GM12878 (cell line): ENCODE measurements around the gene CHN1.

Source experiments
- CEBPZ ChIP-seq: fragments of 150-350 bp; IDR thresholded peaks from 2 replicates; pipeline ENCODE4 v1.6.1; 2016; ENCODE audit warnings: low read depth, low read length
- NRF1 ChIP-seq: conservative IDR thresholded peaks from 2 replicates; pipeline ENCODE4 v1.6.1; 2011; ENCODE audit warnings: mild to moderate bottlenecking, low read depth, low read length, improper control_type of control experiment
- POLR2A ChIP-seq: IDR thresholded peaks from 2 replicates; pipeline ENCODE4 v1.6.1; 2011; ENCODE audit warnings: low read depth, mild to moderate bottlenecking, low read length
- RCOR1 ChIP-seq: conservative IDR thresholded peaks from 2 replicates; pipeline ENCODE4 v1.6.1; 2012; ENCODE audit warnings: low read depth, low read length, improper control_type of control experiment
- TF ChIP-seq, protein P1 (sequence below), 3 experiments: IDR thresholded peaks in 2 of 3; conservative IDR thresholded peaks in 1 of 3; 2 replicates each; pipeline ENCODE4 v1.5.1; 2011; ENCODE audit warnings: low read depth in 3 of 3, low read length in 3 of 3, mild to moderate bottlenecking in 3 of 3, control low read depth in 2 of 3, moderate library complexity in 2 of 3, inconsistent platforms in 1 of 3, mixed read lengths in 1 of 3; ENCODE audit not compliant: control insufficient read depth in 2 of 3, insufficient read depth in 1 of 3; ENCODE audit errors: extremely low read depth in 1 of 3

DNA sequence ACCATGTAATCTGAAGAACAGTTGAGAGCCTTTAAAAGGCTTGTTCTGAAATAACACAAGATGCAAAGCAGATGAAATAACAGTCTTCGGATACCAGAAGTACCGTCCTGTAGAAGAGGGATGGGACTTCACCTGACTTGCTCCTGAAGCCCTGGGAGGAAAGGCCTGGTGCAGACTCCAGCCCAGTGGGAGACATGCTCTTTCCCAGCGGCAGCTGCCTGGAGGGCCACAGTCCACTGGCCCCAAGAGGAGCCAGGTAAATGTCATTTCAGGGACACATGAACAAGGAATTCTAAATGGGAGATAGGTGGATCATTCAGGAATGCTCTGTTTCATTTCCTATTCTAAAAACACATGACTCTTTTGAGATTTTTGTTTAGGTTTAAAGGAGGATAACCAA lies 22.6 kb upstream of the CHN1 start:
- no peak for TF ChIP-seq POLR2A
- TF ChIP-seq, protein P1, sequence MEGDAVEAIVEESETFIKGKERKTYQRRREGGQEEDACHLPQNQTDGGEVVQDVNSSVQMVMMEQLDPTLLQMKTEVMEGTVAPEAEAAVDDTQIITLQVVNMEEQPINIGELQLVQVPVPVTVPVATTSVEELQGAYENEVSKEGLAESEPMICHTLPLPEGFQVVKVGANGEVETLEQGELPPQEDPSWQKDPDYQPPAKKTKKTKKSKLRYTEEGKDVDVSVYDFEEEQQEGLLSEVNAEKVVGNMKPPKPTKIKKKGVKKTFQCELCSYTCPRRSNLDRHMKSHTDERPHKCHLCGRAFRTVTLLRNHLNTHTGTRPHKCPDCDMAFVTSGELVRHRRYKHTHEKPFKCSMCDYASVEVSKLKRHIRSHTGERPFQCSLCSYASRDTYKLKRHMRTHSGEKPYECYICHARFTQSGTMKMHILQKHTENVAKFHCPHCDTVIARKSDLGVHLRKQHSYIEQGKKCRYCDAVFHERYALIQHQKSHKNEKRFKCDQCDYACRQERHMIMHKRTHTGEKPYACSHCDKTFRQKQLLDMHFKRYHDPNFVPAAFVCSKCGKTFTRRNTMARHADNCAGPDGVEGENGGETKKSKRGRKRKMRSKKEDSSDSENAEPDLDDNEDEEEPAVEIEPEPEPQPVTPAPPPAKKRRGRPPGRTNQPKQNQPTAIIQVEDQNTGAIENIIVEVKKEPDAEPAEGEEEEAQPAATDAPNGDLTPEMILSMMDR (IDR thresholded peaks at IDR 0.05 in 2 of 3, conservative IDR thresholded peaks at IDR 0.05 in 1 of 3; ENCODE audit: control insufficient read depth in 2 of 3, extremely low read depth in 1 of 3, insufficient read depth in 1 of 3, low read depth in 3 of 3, low read length in 3 of 3), result no peak
- TF ChIP-seq RCOR1, result no peak
- no peak for TF ChIP-seq NRF1
- TF ChIP-seq CEBPZ, result no peak
